ENCODE measurements around the gene STPG3.

DNA sequence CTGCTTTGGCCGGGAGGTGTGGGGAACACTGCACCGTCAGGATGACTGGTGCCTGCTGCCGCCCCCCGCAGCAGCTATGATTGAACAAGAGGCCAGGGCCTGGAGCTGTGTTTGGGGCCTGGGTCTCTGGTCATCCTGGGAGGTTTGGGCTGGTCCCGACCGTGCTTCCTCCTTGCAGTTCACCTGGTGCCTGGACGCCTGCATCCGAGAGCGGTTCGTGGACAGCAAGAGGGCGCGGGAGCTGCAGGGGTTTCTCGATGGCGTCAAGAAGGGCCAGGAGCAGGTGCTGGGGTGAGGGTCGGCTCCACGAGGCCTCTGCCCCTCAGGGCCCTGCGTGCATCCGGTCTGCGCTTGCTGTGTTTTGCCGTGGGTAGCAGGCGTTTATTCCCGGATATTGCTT is 13.0 kb downstream of the STPG3 start:
- TF ChIP-seq, protein P1, sequence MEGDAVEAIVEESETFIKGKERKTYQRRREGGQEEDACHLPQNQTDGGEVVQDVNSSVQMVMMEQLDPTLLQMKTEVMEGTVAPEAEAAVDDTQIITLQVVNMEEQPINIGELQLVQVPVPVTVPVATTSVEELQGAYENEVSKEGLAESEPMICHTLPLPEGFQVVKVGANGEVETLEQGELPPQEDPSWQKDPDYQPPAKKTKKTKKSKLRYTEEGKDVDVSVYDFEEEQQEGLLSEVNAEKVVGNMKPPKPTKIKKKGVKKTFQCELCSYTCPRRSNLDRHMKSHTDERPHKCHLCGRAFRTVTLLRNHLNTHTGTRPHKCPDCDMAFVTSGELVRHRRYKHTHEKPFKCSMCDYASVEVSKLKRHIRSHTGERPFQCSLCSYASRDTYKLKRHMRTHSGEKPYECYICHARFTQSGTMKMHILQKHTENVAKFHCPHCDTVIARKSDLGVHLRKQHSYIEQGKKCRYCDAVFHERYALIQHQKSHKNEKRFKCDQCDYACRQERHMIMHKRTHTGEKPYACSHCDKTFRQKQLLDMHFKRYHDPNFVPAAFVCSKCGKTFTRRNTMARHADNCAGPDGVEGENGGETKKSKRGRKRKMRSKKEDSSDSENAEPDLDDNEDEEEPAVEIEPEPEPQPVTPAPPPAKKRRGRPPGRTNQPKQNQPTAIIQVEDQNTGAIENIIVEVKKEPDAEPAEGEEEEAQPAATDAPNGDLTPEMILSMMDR (IDR thresholded peaks at IDR 0.05; ENCODE audit: low read length): no peak
- TF ChIP-seq EZH2phosphoT487 (IDR thresholded peaks at IDR 0.05; ENCODE audit: low read length): no peak

Data from MM.1S (cell line).